Endothelial cell of umbilical vein (primary cell): Measurements from ENCODE around the gene CHMP4B. TPM values are rescaled to one million over a fixed set of nuclear protein-coding genes. Genes with fewer than 3 reads are reported as not detected.

Experiments
- BruUV-seq: library from RNA; stranded (reverse); fragments of 400-500 nt; replicated peaks from 2 replicates; lab custom pipeline; 2021; lab: Mats Ljungman, UMichigan
- CTCF ChIA-PET: fragments of 300-600, 350-600 bp; sonication (Branson Sonifier 250); formaldehyde crosslinking; loops from one replicate; lab custom pipeline; 2021; ENCODE audit warnings: antibody characterized with exemption, inconsistent platforms; lab: Charles Lee
- POLR2A ChIA-PET: fragments of 300-600, 350-600 bp; sonication (Branson Sonifier 250); formaldehyde crosslinking; loops from one replicate; lab custom pipeline; 2021; ENCODE audit warnings: antibody characterized with exemption, inconsistent platforms; lab: Charles Lee
- DNase-seq: peaks from one replicate; pipeline ENCODE4 v3.0.0-alpha.2; 2011; ENCODE audit warnings: low read depth, low spot score
- FAIRE-seq: peaks from 2 replicates; lab custom pipeline; 2011; peaks lifted over from hg19 to GRCh38; lab: Jason Lieb, UNC
- H2AFZ ChIP-seq: 2 replicates; pipeline ENCODE4 v1.6.0; 2012; ENCODE audit warnings: low read depth, low read length, control low read depth, inconsistent platforms
- H3K27ac ChIP-seq: 2 replicates; pipeline ENCODE4 v1.5.1; 2011; ENCODE audit warnings: low read depth, mild to moderate bottlenecking, control low read depth, low read length, moderate library complexity; ENCODE audit not compliant: insufficient read depth
- H3K27me3 ChIP-seq, 2 experiments: 2 replicates each; pipeline versions ENCODE4 v1.6.0 to v1.6.1; 2011; ENCODE audit warnings: low read length in 2 of 2, mixed read lengths in 1 of 2; ENCODE audit not compliant: control insufficient read depth in 2 of 2, insufficient read depth in 2 of 2
- H3K36me3 ChIP-seq, 2 experiments: 2 replicates in 1 of 2; 3 replicates in 1 of 2; pipeline ENCODE4 v1.5.1; 2011; ENCODE audit warnings: low read length in 2 of 2, mild to moderate bottlenecking in 1 of 2, moderate library complexity in 1 of 2; ENCODE audit not compliant: control insufficient read depth in 2 of 2, insufficient read depth in 2 of 2; ENCODE audit errors: extremely low read depth in 1 of 2
- H3K4me1 ChIP-seq: 3 replicates; pipeline ENCODE4 v1.5.1; 2011; ENCODE audit warnings: mild to moderate bottlenecking, low read length; ENCODE audit not compliant: control insufficient read depth, insufficient read depth; ENCODE audit errors: extremely low read depth
- H3K4me2 ChIP-seq: 2 replicates; pipeline ENCODE4 v1.6.1; 2011; ENCODE audit warnings: low read length, control low read depth, mixed read lengths; ENCODE audit not compliant: insufficient read depth
- H3K4me3 ChIP-seq, 3 experiments: fragments of 200-600 bp in 1 of 3; sonication (generic), shearing (Covaris generic) in 1 of 3; replicated peaks in 1 of 3; 2 replicates each; pipeline ENCODE4 v1.5.1; 2011 to 2016; ENCODE audit warnings: control low read depth in 3 of 3, low read length in 3 of 3, mild to moderate bottlenecking in 2 of 3, inconsistent platforms in 1 of 3, low read depth in 1 of 3, moderate library complexity in 1 of 3; ENCODE audit not compliant: insufficient read depth in 1 of 3
- H3K79me2 ChIP-seq: 2 replicates; pipeline ENCODE4 v1.6.0; 2012; ENCODE audit warnings: low read length, inconsistent platforms; ENCODE audit not compliant: control insufficient read depth, insufficient read depth
- H3K9ac ChIP-seq: replicated peaks from 2 replicates; pipeline ENCODE3; 2011; ENCODE audit warnings: low read length, control low read depth; ENCODE audit not compliant: insufficient read depth; ENCODE audit errors: extremely low read depth
- H3K9me1 ChIP-seq: replicated peaks from 3 replicates; pipeline ENCODE4 v1.6.0; 2011; ENCODE audit warnings: mild to moderate bottlenecking, low read length; ENCODE audit not compliant: control insufficient read depth, insufficient read depth; ENCODE audit errors: extremely low read depth
- H3K9me3 ChIP-seq: replicated peaks from 2 replicates; pipeline ENCODE4 v1.5.1; 2012; ENCODE audit warnings: low read length, inconsistent platforms; ENCODE audit not compliant: control insufficient read depth, insufficient read depth
- H4K20me1 ChIP-seq: replicated peaks from 2 replicates; pipeline ENCODE3; 2011; ENCODE audit warnings: mild to moderate bottlenecking, low read length; ENCODE audit not compliant: control insufficient read depth, insufficient read depth; ENCODE audit errors: extremely low read depth
- EZH2 ChIP-seq: IDR thresholded peaks from 2 replicates; pipeline ENCODE4 v1.6.1; 2012; ENCODE audit warnings: borderline replicate concordance, low read depth, mild to moderate bottlenecking, moderate library complexity, low read length, inconsistent platforms; ENCODE audit not compliant: severe bottlenecking
- FOS ChIP-seq: IDR thresholded peaks from 2 replicates; pipeline ENCODE4 v1.6.1; 2011; ENCODE audit warnings: mild to moderate bottlenecking, low read length, moderate library complexity, borderline replicate concordance; ENCODE audit not compliant: insufficient read depth
- GATA2 ChIP-seq: IDR thresholded peaks from 2 replicates; pipeline ENCODE4 v1.7.0; 2011; ENCODE audit warnings: low read depth, mild to moderate bottlenecking, moderate library complexity, mixed read lengths, low read length; ENCODE audit not compliant: insufficient read length, insufficient read depth
- JUN ChIP-seq: IDR thresholded peaks from 2 replicates; pipeline ENCODE4 v1.6.1; 2011; ENCODE audit warnings: borderline replicate concordance, low read depth; ENCODE audit not compliant: insufficient read length, insufficient read depth
- MYC ChIP-seq: IDR thresholded peaks from one replicate; pipeline ENCODE4 v1.6.1; 2011; ENCODE audit warnings: mild to moderate bottlenecking, low read depth, low read length
- POLR2A ChIP-seq: IDR thresholded peaks from 2 replicates; pipeline ENCODE4 v1.6.1; 2012; ENCODE audit warnings: low read depth, mild to moderate bottlenecking, control low read depth, low read length
- POLR2AphosphoS5 ChIP-seq: IDR thresholded peaks from 2 replicates; pipeline ENCODE4 v1.6.1; 2012; ENCODE audit warnings: low read depth, mild to moderate bottlenecking, control low read depth, low read length, moderate library complexity; ENCODE audit not compliant: insufficient read depth
- dilution Hi-C: fragments of 300-500 bp; cut with MboI; formaldehyde crosslinking; loops from one replicate; pipeline ENCODE4 v1.15.0; 2019; ENCODE audit warnings: low sequenced_read_pairs; ENCODE audit not compliant: extremely low pct_ligation_motif_present
- intact Hi-C: fragments of 100-400 bp; cut with micrococcal nuclease; formaldehyde crosslinking; loops from one replicate; pipeline ENCODE4 v1.10.0; 2022
- polyA plus RNA-seq, 4 experiments: library from polyadenylated mRNA; depleted of rRNA in 3 of 4; stranded (reverse) in 3 of 4; unstranded in 1 of 4; fragments of >200 nt; gene quantifications; 2 replicates each; pipeline versions ENCODE4 v1.2.1 to v1.2.3, GENCODE V29; 2011 to 2012; ENCODE audit warnings: missing spikeins in 1 of 4
- total RNA-seq: library from RNA; stranded (reverse); gene quantifications from 2 replicates; pipeline ENCODE4 v1.2.3, GENCODE V29; 2021
- TF ChIP-seq, protein P1 (sequence below): IDR thresholded peaks from 2 replicates; pipeline ENCODE4 v1.6.1; 2011; ENCODE audit not compliant: insufficient read depth, insufficient read length
- TF ChIP-seq, protein P2 (sequence below), 2 donors: IDR thresholded peaks; 1 replicate in 1 of 2; 2 replicates in 1 of 2; pipeline ENCODE4 v1.5.1; 2011; ENCODE audit warnings: low read length in 2 of 2, mild to moderate bottlenecking in 2 of 2, moderate library complexity in 2 of 2, control low read depth in 1 of 2, inconsistent platforms in 1 of 2, low read depth in 1 of 2; ENCODE audit not compliant: insufficient read depth in 1 of 2; ENCODE audit errors: extremely low read depth in 1 of 2

Gene CHMP4B
- total and polyA plus RNA-seq, 2 donors (not counting 3 experiments of a cell fraction or from before 2014, with no cell fraction given) = 64.7 to 112 TPM

DNA sequence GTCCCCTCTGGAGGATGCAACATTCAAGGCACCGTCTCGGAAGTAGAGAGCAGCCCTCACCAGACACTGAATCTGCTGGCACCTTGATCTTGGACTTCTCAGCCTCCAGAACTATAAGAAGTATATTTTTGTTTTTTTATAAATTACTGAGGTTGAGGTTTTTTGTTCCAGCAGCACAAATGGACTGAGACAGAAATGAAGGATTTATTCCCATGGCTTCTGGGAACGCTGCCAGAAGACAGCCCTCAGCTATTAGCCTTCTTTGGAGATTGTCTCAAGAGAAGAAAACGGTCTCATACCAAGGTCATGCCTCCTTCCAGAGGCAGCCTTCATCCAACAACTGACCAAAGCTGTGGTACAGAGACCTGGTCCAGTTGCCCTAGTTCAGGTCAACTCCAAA, 85.4 kb downstream of the CHMP4B start:
- H3K4me1 ChIP-seq = no peaks in the 10 kb centered on the region
- ChIA-PET CTCF (interaction anchor here (1.2 kb wide), 1 partner anchor 18 kb away, joined by 6 read pairs; no protein-coding TSS in a partner anchor), POLR2A (no interaction called here)
- H3K27me3 ChIP-seq = peaks cover 26 to 29% of the 10 kb centered on the region in 2 experiments
- H2AFZ ChIP-seq = no peak overlapping the region
- H3K4me2 ChIP-seq = no peak overlapping the region
- no peaks in the 10 kb centered on the region for H3K79me2 ChIP-seq
- H3K9me1 ChIP-seq = no peaks in the 10 kb centered on the region
- TF ChIP-seq POLR2A = no peak
- TF ChIP-seq GATA2 = no peak
- TF ChIP-seq FOS = no peak
- TF ChIP-seq POLR2AphosphoS5 = no peak
- TF ChIP-seq EZH2 = no peak
- TF ChIP-seq, protein P1, sequence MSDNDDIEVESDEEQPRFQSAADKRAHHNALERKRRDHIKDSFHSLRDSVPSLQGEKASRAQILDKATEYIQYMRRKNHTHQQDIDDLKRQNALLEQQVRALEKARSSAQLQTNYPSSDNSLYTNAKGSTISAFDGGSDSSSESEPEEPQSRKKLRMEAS = no peak
- no peak for TF ChIP-seq MYC
- TF ChIP-seq, protein P2, sequence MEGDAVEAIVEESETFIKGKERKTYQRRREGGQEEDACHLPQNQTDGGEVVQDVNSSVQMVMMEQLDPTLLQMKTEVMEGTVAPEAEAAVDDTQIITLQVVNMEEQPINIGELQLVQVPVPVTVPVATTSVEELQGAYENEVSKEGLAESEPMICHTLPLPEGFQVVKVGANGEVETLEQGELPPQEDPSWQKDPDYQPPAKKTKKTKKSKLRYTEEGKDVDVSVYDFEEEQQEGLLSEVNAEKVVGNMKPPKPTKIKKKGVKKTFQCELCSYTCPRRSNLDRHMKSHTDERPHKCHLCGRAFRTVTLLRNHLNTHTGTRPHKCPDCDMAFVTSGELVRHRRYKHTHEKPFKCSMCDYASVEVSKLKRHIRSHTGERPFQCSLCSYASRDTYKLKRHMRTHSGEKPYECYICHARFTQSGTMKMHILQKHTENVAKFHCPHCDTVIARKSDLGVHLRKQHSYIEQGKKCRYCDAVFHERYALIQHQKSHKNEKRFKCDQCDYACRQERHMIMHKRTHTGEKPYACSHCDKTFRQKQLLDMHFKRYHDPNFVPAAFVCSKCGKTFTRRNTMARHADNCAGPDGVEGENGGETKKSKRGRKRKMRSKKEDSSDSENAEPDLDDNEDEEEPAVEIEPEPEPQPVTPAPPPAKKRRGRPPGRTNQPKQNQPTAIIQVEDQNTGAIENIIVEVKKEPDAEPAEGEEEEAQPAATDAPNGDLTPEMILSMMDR (IDR thresholded peaks at IDR 0.05; ENCODE audit: extremely low read depth in 1 of 2, insufficient read depth in 1 of 2, low read depth in 1 of 2, low read length in 2 of 2) = no peak
- TF ChIP-seq JUN = no peak
- H4K20me1 ChIP-seq = no peaks in the 10 kb centered on the region
- BruUV-seq = no TSS peak
- DNase-seq = no peak
- no peak overlapping the region for H3K27ac ChIP-seq
- no peak overlapping the region for H3K9ac ChIP-seq
- FAIRE-seq = no peak
- H3K36me3 ChIP-seq = no peaks in the 10 kb centered on the region
- dilution Hi-C loops (no loop called here), intact Hi-C loops (no loop called here)
- no peak overlapping the region for H3K4me3 ChIP-seq
- H3K9me3 ChIP-seq = no peaks in the 10 kb centered on the region
